H9 (cell line): ENCODE measurements around the gene KBTBD12. TPM values are rescaled to one million over a fixed set of nuclear protein-coding genes. Genes with fewer than 3 reads are reported as not detected.

Experiments
- DNase-seq: peaks from one replicate; pipeline ENCODE4 v3.0.0-alpha.2; 2017
- H2AFZ ChIP-seq: one replicate; pipeline ENCODE4 v1.6.1; 2013; ENCODE audit warnings: mild to moderate bottlenecking, low read length, control low read depth, moderate library complexity
- H2AK5ac ChIP-seq: 2 replicates; pipeline ENCODE4 v1.6.1; 2013; ENCODE audit warnings: low read length, control low read depth, mixed read lengths; ENCODE audit not compliant: insufficient read length
- H2BK120ac ChIP-seq: one replicate; pipeline ENCODE4 v1.6.1; 2013; ENCODE audit warnings: low read depth, mild to moderate bottlenecking, low read length, control low read depth, inconsistent platforms; ENCODE audit not compliant: poor library complexity, severe bottlenecking
- H2BK12ac ChIP-seq: 2 replicates; pipeline ENCODE4 v1.6.1; 2013; ENCODE audit warnings: low read length, control low read depth, mixed read lengths, low read depth; ENCODE audit not compliant: insufficient read length
- H2BK15ac ChIP-seq: 2 replicates; pipeline ENCODE4 v1.6.1; 2013; ENCODE audit warnings: low read depth, low read length, control low read depth
- H2BK20ac ChIP-seq: one replicate; pipeline ENCODE4 v1.6.1; 2013; ENCODE audit warnings: low read depth, mild to moderate bottlenecking, low read length, control low read depth, inconsistent platforms; ENCODE audit not compliant: poor library complexity, severe bottlenecking
- H2BK5ac ChIP-seq: 2 replicates; pipeline ENCODE4 v1.6.1; 2013; ENCODE audit warnings: low read length, control low read depth, mixed read lengths; ENCODE audit not compliant: insufficient read length
- H3K14ac ChIP-seq: 2 replicates; pipeline ENCODE4 v1.6.1; 2013; ENCODE audit warnings: low read length, control low read depth; ENCODE audit not compliant: insufficient read depth
- H3K18ac ChIP-seq: 2 replicates; pipeline ENCODE4 v1.6.1; 2013; ENCODE audit warnings: low read depth, mild to moderate bottlenecking, mixed read lengths, low read length, control low read depth; ENCODE audit not compliant: insufficient read length
- H3K23ac ChIP-seq: 2 replicates; pipeline ENCODE4 v1.6.1; 2013; ENCODE audit warnings: low read length, control low read depth, mixed read lengths, low read depth; ENCODE audit not compliant: insufficient read length
- H3K23me2 ChIP-seq: 2 replicates; pipeline ENCODE4 v1.6.1; 2013; ENCODE audit warnings: low read depth, mild to moderate bottlenecking, mixed read lengths, low read length, control low read depth; ENCODE audit not compliant: insufficient read length, poor library complexity, severe bottlenecking
- H3K27ac ChIP-seq: 2 replicates; pipeline ENCODE4 v1.5.1; 2013; ENCODE audit warnings: low read length, control low read depth, mixed read lengths, low read depth; ENCODE audit not compliant: insufficient read length
- H3K27me3 ChIP-seq: 2 replicates; pipeline ENCODE4 v1.6.1; 2013; ENCODE audit warnings: low read length, control low read depth, inconsistent platforms; ENCODE audit not compliant: insufficient read depth
- H3K4ac ChIP-seq: 2 replicates; pipeline ENCODE4 v1.6.1; 2013; ENCODE audit warnings: low read depth, mild to moderate bottlenecking, control low read depth, inconsistent platforms, low read length, moderate library complexity
- H3K4me1 ChIP-seq: 2 replicates; pipeline ENCODE4 v1.6.1; 2013; ENCODE audit warnings: low read length, control low read depth, inconsistent platforms; ENCODE audit not compliant: insufficient read depth
- H3K4me2 ChIP-seq: 2 replicates; pipeline ENCODE4 v1.6.1; 2013; ENCODE audit warnings: low read length, control low read depth, mixed read lengths; ENCODE audit not compliant: insufficient read length, insufficient read depth
- H3K56ac ChIP-seq: 2 replicates; pipeline ENCODE4 v1.6.1; 2013; ENCODE audit warnings: low read depth, mild to moderate bottlenecking, mixed read lengths, low read length, control low read depth; ENCODE audit not compliant: insufficient read length
- H3K79me1 ChIP-seq: 2 replicates; pipeline ENCODE4 v1.6.1; 2013; ENCODE audit warnings: low read depth, mild to moderate bottlenecking, moderate library complexity, low read length, control low read depth, inconsistent platforms; ENCODE audit not compliant: insufficient read depth, poor library complexity, severe bottlenecking
- H3K79me2 ChIP-seq: 2 replicates; pipeline ENCODE4 v1.6.1; 2013; ENCODE audit warnings: low read length, control low read depth, inconsistent platforms; ENCODE audit not compliant: insufficient read depth
- H3K9ac ChIP-seq: 2 replicates; pipeline ENCODE4 v1.6.1; 2013; ENCODE audit warnings: low read length, control low read depth, mixed read lengths; ENCODE audit not compliant: insufficient read length; ENCODE audit errors: extremely low read depth
- H3K9me3 ChIP-seq: one replicate; pipeline ENCODE4 v1.6.1; 2013; ENCODE audit warnings: low read depth, low read length, inconsistent platforms; ENCODE audit not compliant: control insufficient read depth
- H3T11ph ChIP-seq: one replicate; pipeline ENCODE4 v1.6.1; 2013; ENCODE audit warnings: mild to moderate bottlenecking, low read length, control low read depth, inconsistent platforms
- H4K20me1 ChIP-seq: one replicate; pipeline ENCODE4 v1.6.1; 2013; ENCODE audit not compliant: control insufficient read depth, insufficient read length, insufficient read depth
- H4K5ac ChIP-seq: 2 replicates; pipeline ENCODE4 v1.6.1; 2013; ENCODE audit warnings: low read depth, mild to moderate bottlenecking, mixed read lengths, low read length, control low read depth; ENCODE audit not compliant: insufficient read length
- H4K8ac ChIP-seq: replicated peaks from 2 replicates; pipeline ENCODE4 v1.6.1; 2013; ENCODE audit warnings: low read length, control low read depth, mixed read lengths, low read depth; ENCODE audit not compliant: insufficient read length
- H4K91ac ChIP-seq: 2 replicates; pipeline ENCODE4 v1.6.1; 2013; ENCODE audit warnings: low read depth, mild to moderate bottlenecking, moderate library complexity, mixed read lengths, low read length, control low read depth; ENCODE audit not compliant: insufficient read length
- H3K27ac Mint-ChIP-seq, 3 experiments: 2 replicates in 2 of 3; 3 replicates in 1 of 3; pipeline ENCODE4 v1.8.0; 2020 to 2021; ENCODE audit warnings: mixed read lengths in 3 of 3, mild to moderate bottlenecking in 1 of 3, moderate library complexity in 1 of 3
- H3K27me3 Mint-ChIP-seq: 2 replicates; pipeline ENCODE4 v1.8.0; 2021; ENCODE audit warnings: low read depth, mild to moderate bottlenecking, moderate library complexity, mixed read lengths
- H3K36me3 Mint-ChIP-seq, 3 experiments: 2 replicates in 2 of 3; 3 replicates in 1 of 3; pipeline ENCODE4 v1.8.0; 2020 to 2021; ENCODE audit warnings: low read depth in 3 of 3, mixed read lengths in 3 of 3; ENCODE audit not compliant: insufficient read depth in 1 of 3
- H3K4me1 Mint-ChIP-seq, 2 experiments: 2 replicates each; pipeline ENCODE4 v1.8.0; 2020; ENCODE audit warnings: mixed read lengths in 2 of 2
- H3K4me3 Mint-ChIP-seq, 2 experiments: 2 replicates in 1 of 2; 3 replicates in 1 of 2; pipeline ENCODE4 v1.8.0; 2020 to 2021; ENCODE audit warnings: mild to moderate bottlenecking in 2 of 2, mixed read lengths in 2 of 2, moderate library complexity in 1 of 2
- H3K9me3 Mint-ChIP-seq, 2 experiments: 2 replicates in 1 of 2; 3 replicates in 1 of 2; pipeline ENCODE4 v1.8.0; 2020; ENCODE audit warnings: mild to moderate bottlenecking in 2 of 2, mixed read lengths in 2 of 2, moderate library complexity in 1 of 2
- CTCF ChIP-seq: fragments of 200-600 bp; sonication (generic); conservative IDR thresholded peaks from 3 replicates; pipeline ENCODE4 v1.8.0; 2021; ENCODE audit warnings: antibody characterized with exemption, mild to moderate bottlenecking
- WGBS: extraction: QIAGEN DNeasy Blood & Tissue Kit; methylation state at CpG from one replicate; pipeline ENCODE4 v1.1.7; 2013; ENCODE audit warnings: missing lambda C conversion rate, low lambda C conversion rate, mixed read lengths; ENCODE audit not compliant: insufficient read length; ENCODE audit errors: extremely low coverage; 5-methylcytosine and 5-hydroxymethylcytosine counted together
- total RNA-seq: library from RNA; stranded (reverse); gene quantifications from 2 replicates; pipeline ENCODE4 v1.2.1, GENCODE V29; 2021

Gene KBTBD12
- total RNA-seq, 1 experiment from 2014 or later = not detected

- H3K27ac Mint-ChIP-seq = no peak overlapping the region
These were observed 44.0 kb downstream of the KBTBD12 start for GRCh38 chr3:127959041-127959440.

More at GRCh38 chr3:127959041-127959440, 44.0 kb downstream of the KBTBD12 start:
- no peak overlapping the region for H3K4me3 Mint-ChIP-seq
- no peaks in the 10 kb centered on the region; the same call in none of the 2 replicates for H3K27me3 Mint-ChIP-seq
- Histone ChIP-seq H3T11ph (no peak overlapping the region), H2BK15ac (no peak overlapping the region), H2BK120ac (no peak overlapping the region), H3K27ac (no peak overlapping the region), H2AFZ (no peak overlapping the region), H2BK12ac (no peak overlapping the region), H3K4me2 (no peak overlapping the region), H3K4me1 (no peaks in the 10 kb centered on the region), H2BK20ac (no peak overlapping the region), H3K56ac (no peak overlapping the region), H3K79me1 (no peaks in the 10 kb centered on the region), H3K23me2 (no peaks in the 10 kb centered on the region), H4K5ac (no peak overlapping the region), H2AK5ac (no peak overlapping the region), H3K14ac (no peak overlapping the region), H3K4ac (no peak overlapping the region), H3K27me3 (no peaks in the 10 kb centered on the region), H4K20me1 (no peaks in the 10 kb centered on the region), H3K79me2 (no peaks in the 10 kb centered on the region), H3K23ac (no peak overlapping the region), H3K9me3 (no peaks in the 10 kb centered on the region), H3K9ac (no peak overlapping the region), H3K18ac (no peak overlapping the region), H4K91ac (no peak overlapping the region), H2BK5ac (no peak overlapping the region), H4K8ac (no peak overlapping the region)
- DNase-seq = no peak
- H3K36me3 Mint-ChIP-seq = no peaks in the 10 kb centered on the region
- TF ChIP-seq CTCF = no peak
- H3K9me3 Mint-ChIP-seq = no peaks in the 10 kb centered on the region
- WGBS = no CpG with 5 or more reads among the region's 1 CpG
- H3K4me1 Mint-ChIP-seq = peaks cover 11 to 12% of the 10 kb centered on the region in 2 experiments
